Sigmoid colon (tissue), 7 donors: ENCODE results near the gene CYBRD1. TPM values are rescaled to one million over a fixed set of nuclear protein-coding genes. Genes with fewer than 3 reads are reported as not detected.

Experiments
- DNase-seq: peaks from one replicate; pipeline ENCODE4 v3.0.0-alpha.2; 2019
- H3K27ac ChIP-seq, 4 donors: fragments of 200-600 bp; sonication (generic); one replicate each; pipeline ENCODE4 v1.5.1; 2016 to 2019; ENCODE audit warnings: mild to moderate bottlenecking in 1 of 4
- H3K27me3 ChIP-seq, 3 donors: fragments of 200-600 bp; sonication (generic); one replicate each; pipeline ENCODE4 v1.5.1; 2019; ENCODE audit warnings: mild to moderate bottlenecking in 1 of 3
- H3K36me3 ChIP-seq, 4 donors: fragments of 200-600 bp; sonication (generic); one replicate each; pipeline ENCODE4 v1.5.1; 2016 to 2019
- H3K4me1 ChIP-seq, 4 donors: fragments of 200-600 bp; sonication (generic); one replicate each; pipeline ENCODE4 v1.5.1; 2017 to 2019
- H3K4me3 ChIP-seq, 4 donors: fragments of 200-600 bp; sonication (generic); one replicate each; pipeline ENCODE4 v1.5.1; 2017 to 2019; ENCODE audit warnings: mild to moderate bottlenecking in 2 of 4, moderate library complexity in 1 of 4
- H3K9me3 ChIP-seq, 4 donors: fragments of 200-600 bp in 3 of 4; sonication (generic) in 3 of 4; one replicate each; pipeline versions ENCODE4 v1.5.1 to v1.6.1; 2013 to 2019
- CTCF ChIP-seq, 4 experiments: fragments of 450-650 bp in 3 of 4; fragments of 200-600 bp in 1 of 4; IDR thresholded peaks; one replicate each; pipeline ENCODE4 v1.5.1; 2016 to 2019; ENCODE audit warnings: antibody characterized with exemption in 4 of 4, mild to moderate bottlenecking in 3 of 4, moderate library complexity in 2 of 4
- EP300 ChIP-seq, 4 donors: sonication (generic); formaldehyde crosslinking; IDR thresholded peaks; one replicate each; pipeline ENCODE4 v1.6.1; 2017; ENCODE audit warnings: antibody characterized with exemption in 4 of 4
- POLR2A ChIP-seq, 2 donors: fragments of 450-650 bp; IDR thresholded peaks; one replicate each; pipeline ENCODE4 v1.6.1; 2016; ENCODE audit warnings: antibody characterized with exemption in 2 of 2, mild to moderate bottlenecking in 2 of 2, moderate library complexity in 2 of 2
- POLR2AphosphoS5 ChIP-seq, 4 donors: sonication (generic); formaldehyde crosslinking; IDR thresholded peaks; one replicate each; pipeline ENCODE4 v1.6.1; 2017; ENCODE audit warnings: antibody characterized with exemption in 4 of 4
- WGBS, 2 donors: extraction: QIAGEN DNeasy Blood & Tissue Kit; methylation state at CpG; one replicate each; pipeline ENCODE4 v1.1.7; 2013; 5-methylcytosine and 5-hydroxymethylcytosine counted together
- intact Hi-C: fragments of 100-400 bp; cut with DNase I; formaldehyde crosslinking; loops from one replicate; pipeline ENCODE4 v1.15.1; 2023
- polyA plus RNA-seq, 3 donors: library from polyadenylated mRNA; stranded (reverse); fragments of 200-250 nt; gene quantifications; one replicate each; pipeline ENCODE4 v1.2.3, GENCODE V29; 2013
- total RNA-seq, 4 donors: library from RNA; depleted of rRNA; stranded (reverse); fragments of >200 nt; gene quantifications; one replicate each; pipeline ENCODE4 v1.1.0, GENCODE V29; 2016
- donor health status: healthy with polysubstance abuse.
- donor health status: Bipolar disorder and iron deficiency.
- donor health status: healthy.

The CYBRD1 gene
- total and polyA plus RNA-seq, 7 donors: 7.6 to 250 (median 119) TPM

- WGBS, 2 donors: 15 to 71% methylated on average over 5 of the region's 5 CpGs
- TF ChIP-seq CTCF (IDR thresholded peaks at IDR 0.05) (no peak), EP300 (IDR thresholded peaks at IDR 0.05) (no peak), POLR2A (IDR thresholded peaks at IDR 0.05) (no peak), POLR2AphosphoS5 (IDR thresholded peaks at IDR 0.05) (no peak)
- Histone ChIP-seq H3K9me3 (no peaks in the 10 kb centered on the region), H3K4me3 (no peak overlapping the region), H3K4me1 (no peaks in the 10 kb centered on the region), H3K27me3 (no peaks in the 10 kb centered on the region), H3K36me3 (no peaks in the 10 kb centered on the region), H3K27ac (no peak overlapping the region)
- DNase-seq: no peak
- intact Hi-C loops: no loop called here
Observed at GRCh38 chr2:171564463-171564862, 42.2 kb downstream of the CYBRD1 start.

GRCh38 chr2:171566057-171566456 lies 43.8 kb downstream of the CYBRD1 start:
- Histone ChIP-seq H3K27ac (no peak overlapping the region), H3K36me3 (no peaks in the 10 kb centered on the region), H3K9me3 (no peaks in the 10 kb centered on the region), H3K4me3 (no peak overlapping the region), H3K27me3 (no peaks in the 10 kb centered on the region), H3K4me1 (no peaks in the 10 kb centered on the region)
- 0% methylated on average over 1 of the region's 1 CpG for WGBS, 2 donors
- intact Hi-C loops: no loop called here
- TF ChIP-seq POLR2AphosphoS5 (IDR thresholded peaks at IDR 0.05) (no peak), CTCF (IDR thresholded peaks at IDR 0.05) (no peak), POLR2A (IDR thresholded peaks at IDR 0.05) (no peak), EP300 (IDR thresholded peaks at IDR 0.05) (no peak)
- no peak for DNase-seq

- no peaks in the 10 kb centered on the region for H3K9me3 ChIP-seq
- DNase-seq: no peak
- no peaks in the 10 kb centered on the region for H3K27me3 ChIP-seq
- no peaks in the 10 kb centered on the region for H3K4me1 ChIP-seq
- WGBS, 2 donors: 94 to 98% methylated on average over 4 of the region's 4 CpGs
- intact Hi-C loops: no loop called here
- TF ChIP-seq CTCF (IDR thresholded peaks at IDR 0.05) (no peak), POLR2A (IDR thresholded peaks at IDR 0.05) (no peak), EP300 (IDR thresholded peaks at IDR 0.05) (no peak), POLR2AphosphoS5 (IDR thresholded peaks at IDR 0.05) (no peak)
- no peak overlapping the region for H3K4me3 ChIP-seq
- no peak overlapping the region for H3K27ac ChIP-seq
- no peaks in the 10 kb centered on the region for H3K36me3 ChIP-seq
Observed at GRCh38 chr2:171566753-171567152, 44.5 kb downstream of the CYBRD1 start.

- DNase-seq: no peak
- Histone ChIP-seq H3K27me3 (no peaks in the 10 kb centered on the region), H3K9me3 (no peaks in the 10 kb centered on the region), H3K4me1 (no peaks in the 10 kb centered on the region), H3K36me3 (no peaks in the 10 kb centered on the region), H3K27ac (no peak overlapping the region), H3K4me3 (no peak overlapping the region)
- TF ChIP-seq EP300 (IDR thresholded peaks at IDR 0.05) (no peak), CTCF (IDR thresholded peaks at IDR 0.05) (no peak), POLR2AphosphoS5 (IDR thresholded peaks at IDR 0.05) (no peak), POLR2A (IDR thresholded peaks at IDR 0.05) (no peak)
- WGBS, 2 donors: 54 to 72% methylated on average over 3 of the region's 3 CpGs
- intact Hi-C loops: no loop called here
Observed at GRCh38 chr2:171568089-171568488, 45.8 kb downstream of the CYBRD1 start.

- no peaks in the 10 kb centered on the region for H3K4me1 ChIP-seq
- H3K27ac ChIP-seq: no peak overlapping the region
- intact Hi-C loops: loop anchor here (5.0 to 10.0 kb wide), 3 partner anchors 113 to 896 kb away; partner anchors contain the start of gene DYNC1I2
- no peak overlapping the region for H3K4me3 ChIP-seq
- DNase-seq: no peak
- no peaks in the 10 kb centered on the region for H3K36me3 ChIP-seq
- H3K27me3 ChIP-seq: peaks cover 0 to 13% (median 0%) of the 10 kb centered on the region in 3 donors
- H3K9me3 ChIP-seq: no peaks in the 10 kb centered on the region
- TF ChIP-seq EP300 (IDR thresholded peaks at IDR 0.05): no peak
- no peak for TF ChIP-seq CTCF (IDR thresholded peaks at IDR 0.05)
- TF ChIP-seq POLR2AphosphoS5 (IDR thresholded peaks at IDR 0.05): no peak
- no peak for TF ChIP-seq POLR2A (IDR thresholded peaks at IDR 0.05)
- WGBS, 2 donors: 79 to 81% methylated on average over 7 of the region's 7 CpGs
Observed at GRCh38 chr2:171571721-171572120, 49.4 kb downstream of the CYBRD1 start.
